H9 (cell line): ENCODE measurements around the gene TBL3. TPM values are rescaled to one million over a fixed set of nuclear protein-coding genes. Genes with fewer than 3 reads are reported as not detected.

ENCODE experiments used
- DNase-seq: peaks from one replicate; pipeline ENCODE4 v3.0.0-alpha.2; 2017
- H2AFZ ChIP-seq: one replicate; pipeline ENCODE4 v1.6.1; 2013; ENCODE audit warnings: mild to moderate bottlenecking, low read length, control low read depth, moderate library complexity
- H2AK5ac ChIP-seq: 2 replicates; pipeline ENCODE4 v1.6.1; 2013; ENCODE audit warnings: low read length, control low read depth, mixed read lengths; ENCODE audit not compliant: insufficient read length
- H2BK120ac ChIP-seq: one replicate; pipeline ENCODE4 v1.6.1; 2013; ENCODE audit warnings: low read depth, mild to moderate bottlenecking, low read length, control low read depth, inconsistent platforms; ENCODE audit not compliant: poor library complexity, severe bottlenecking
- H2BK12ac ChIP-seq: 2 replicates; pipeline ENCODE4 v1.6.1; 2013; ENCODE audit warnings: low read length, control low read depth, mixed read lengths, low read depth; ENCODE audit not compliant: insufficient read length
- H2BK15ac ChIP-seq: 2 replicates; pipeline ENCODE4 v1.6.1; 2013; ENCODE audit warnings: low read depth, low read length, control low read depth
- H2BK20ac ChIP-seq: one replicate; pipeline ENCODE4 v1.6.1; 2013; ENCODE audit warnings: low read depth, mild to moderate bottlenecking, low read length, control low read depth, inconsistent platforms; ENCODE audit not compliant: poor library complexity, severe bottlenecking
- H2BK5ac ChIP-seq: 2 replicates; pipeline ENCODE4 v1.6.1; 2013; ENCODE audit warnings: low read length, control low read depth, mixed read lengths; ENCODE audit not compliant: insufficient read length
- H3K14ac ChIP-seq: 2 replicates; pipeline ENCODE4 v1.6.1; 2013; ENCODE audit warnings: low read length, control low read depth; ENCODE audit not compliant: insufficient read depth
- H3K18ac ChIP-seq: 2 replicates; pipeline ENCODE4 v1.6.1; 2013; ENCODE audit warnings: low read depth, mild to moderate bottlenecking, mixed read lengths, low read length, control low read depth; ENCODE audit not compliant: insufficient read length
- H3K23ac ChIP-seq: 2 replicates; pipeline ENCODE4 v1.6.1; 2013; ENCODE audit warnings: low read length, control low read depth, mixed read lengths, low read depth; ENCODE audit not compliant: insufficient read length
- H3K23me2 ChIP-seq: 2 replicates; pipeline ENCODE4 v1.6.1; 2013; ENCODE audit warnings: low read depth, mild to moderate bottlenecking, mixed read lengths, low read length, control low read depth; ENCODE audit not compliant: insufficient read length, poor library complexity, severe bottlenecking
- H3K27ac ChIP-seq: 2 replicates; pipeline ENCODE4 v1.5.1; 2013; ENCODE audit warnings: low read length, control low read depth, mixed read lengths, low read depth; ENCODE audit not compliant: insufficient read length
- H3K27me3 ChIP-seq: 2 replicates; pipeline ENCODE4 v1.6.1; 2013; ENCODE audit warnings: low read length, control low read depth, inconsistent platforms; ENCODE audit not compliant: insufficient read depth
- H3K4ac ChIP-seq: 2 replicates; pipeline ENCODE4 v1.6.1; 2013; ENCODE audit warnings: low read depth, mild to moderate bottlenecking, control low read depth, inconsistent platforms, low read length, moderate library complexity
- H3K4me1 ChIP-seq: 2 replicates; pipeline ENCODE4 v1.6.1; 2013; ENCODE audit warnings: low read length, control low read depth, inconsistent platforms; ENCODE audit not compliant: insufficient read depth
- H3K4me2 ChIP-seq: 2 replicates; pipeline ENCODE4 v1.6.1; 2013; ENCODE audit warnings: low read length, control low read depth, mixed read lengths; ENCODE audit not compliant: insufficient read length, insufficient read depth
- H3K56ac ChIP-seq: 2 replicates; pipeline ENCODE4 v1.6.1; 2013; ENCODE audit warnings: low read depth, mild to moderate bottlenecking, mixed read lengths, low read length, control low read depth; ENCODE audit not compliant: insufficient read length
- H3K79me1 ChIP-seq: 2 replicates; pipeline ENCODE4 v1.6.1; 2013; ENCODE audit warnings: low read depth, mild to moderate bottlenecking, moderate library complexity, low read length, control low read depth, inconsistent platforms; ENCODE audit not compliant: insufficient read depth, poor library complexity, severe bottlenecking
- H3K79me2 ChIP-seq: 2 replicates; pipeline ENCODE4 v1.6.1; 2013; ENCODE audit warnings: low read length, control low read depth, inconsistent platforms; ENCODE audit not compliant: insufficient read depth
- H3K9ac ChIP-seq: 2 replicates; pipeline ENCODE4 v1.6.1; 2013; ENCODE audit warnings: low read length, control low read depth, mixed read lengths; ENCODE audit not compliant: insufficient read length; ENCODE audit errors: extremely low read depth
- H3K9me3 ChIP-seq: one replicate; pipeline ENCODE4 v1.6.1; 2013; ENCODE audit warnings: low read depth, low read length, inconsistent platforms; ENCODE audit not compliant: control insufficient read depth
- H3T11ph ChIP-seq: one replicate; pipeline ENCODE4 v1.6.1; 2013; ENCODE audit warnings: mild to moderate bottlenecking, low read length, control low read depth, inconsistent platforms
- H4K20me1 ChIP-seq: one replicate; pipeline ENCODE4 v1.6.1; 2013; ENCODE audit not compliant: control insufficient read depth, insufficient read length, insufficient read depth
- H4K5ac ChIP-seq: 2 replicates; pipeline ENCODE4 v1.6.1; 2013; ENCODE audit warnings: low read depth, mild to moderate bottlenecking, mixed read lengths, low read length, control low read depth; ENCODE audit not compliant: insufficient read length
- H4K8ac ChIP-seq: replicated peaks from 2 replicates; pipeline ENCODE4 v1.6.1; 2013; ENCODE audit warnings: low read length, control low read depth, mixed read lengths, low read depth; ENCODE audit not compliant: insufficient read length
- H4K91ac ChIP-seq: 2 replicates; pipeline ENCODE4 v1.6.1; 2013; ENCODE audit warnings: low read depth, mild to moderate bottlenecking, moderate library complexity, mixed read lengths, low read length, control low read depth; ENCODE audit not compliant: insufficient read length
- H3K27ac Mint-ChIP-seq, 3 experiments: 2 replicates in 2 of 3; 3 replicates in 1 of 3; pipeline ENCODE4 v1.8.0; 2020 to 2021; ENCODE audit warnings: mixed read lengths in 3 of 3, mild to moderate bottlenecking in 1 of 3, moderate library complexity in 1 of 3
- H3K27me3 Mint-ChIP-seq: 2 replicates; pipeline ENCODE4 v1.8.0; 2021; ENCODE audit warnings: low read depth, mild to moderate bottlenecking, moderate library complexity, mixed read lengths
- H3K36me3 Mint-ChIP-seq, 3 experiments: 2 replicates in 2 of 3; 3 replicates in 1 of 3; pipeline ENCODE4 v1.8.0; 2020 to 2021; ENCODE audit warnings: low read depth in 3 of 3, mixed read lengths in 3 of 3; ENCODE audit not compliant: insufficient read depth in 1 of 3
- H3K4me1 Mint-ChIP-seq, 2 experiments: 2 replicates each; pipeline ENCODE4 v1.8.0; 2020; ENCODE audit warnings: mixed read lengths in 2 of 2
- H3K4me3 Mint-ChIP-seq, 2 experiments: 2 replicates in 1 of 2; 3 replicates in 1 of 2; pipeline ENCODE4 v1.8.0; 2020 to 2021; ENCODE audit warnings: mild to moderate bottlenecking in 2 of 2, mixed read lengths in 2 of 2, moderate library complexity in 1 of 2
- H3K9me3 Mint-ChIP-seq, 2 experiments: 2 replicates in 1 of 2; 3 replicates in 1 of 2; pipeline ENCODE4 v1.8.0; 2020; ENCODE audit warnings: mild to moderate bottlenecking in 2 of 2, mixed read lengths in 2 of 2, moderate library complexity in 1 of 2
- CTCF ChIP-seq: fragments of 200-600 bp; sonication (generic); conservative IDR thresholded peaks from 3 replicates; pipeline ENCODE4 v1.8.0; 2021; ENCODE audit warnings: antibody characterized with exemption, mild to moderate bottlenecking
- WGBS: extraction: QIAGEN DNeasy Blood & Tissue Kit; methylation state at CpG from one replicate; pipeline ENCODE4 v1.1.7; 2013; ENCODE audit warnings: missing lambda C conversion rate, low lambda C conversion rate, mixed read lengths; ENCODE audit not compliant: insufficient read length; ENCODE audit errors: extremely low coverage; 5-methylcytosine and 5-hydroxymethylcytosine counted together
- total RNA-seq: library from RNA; stranded (reverse); gene quantifications from 2 replicates; pipeline ENCODE4 v1.2.1, GENCODE V29; 2021

TBL3 gene
- total RNA-seq, 1 experiment from 2014 or later: 54.0 TPM

DNA sequence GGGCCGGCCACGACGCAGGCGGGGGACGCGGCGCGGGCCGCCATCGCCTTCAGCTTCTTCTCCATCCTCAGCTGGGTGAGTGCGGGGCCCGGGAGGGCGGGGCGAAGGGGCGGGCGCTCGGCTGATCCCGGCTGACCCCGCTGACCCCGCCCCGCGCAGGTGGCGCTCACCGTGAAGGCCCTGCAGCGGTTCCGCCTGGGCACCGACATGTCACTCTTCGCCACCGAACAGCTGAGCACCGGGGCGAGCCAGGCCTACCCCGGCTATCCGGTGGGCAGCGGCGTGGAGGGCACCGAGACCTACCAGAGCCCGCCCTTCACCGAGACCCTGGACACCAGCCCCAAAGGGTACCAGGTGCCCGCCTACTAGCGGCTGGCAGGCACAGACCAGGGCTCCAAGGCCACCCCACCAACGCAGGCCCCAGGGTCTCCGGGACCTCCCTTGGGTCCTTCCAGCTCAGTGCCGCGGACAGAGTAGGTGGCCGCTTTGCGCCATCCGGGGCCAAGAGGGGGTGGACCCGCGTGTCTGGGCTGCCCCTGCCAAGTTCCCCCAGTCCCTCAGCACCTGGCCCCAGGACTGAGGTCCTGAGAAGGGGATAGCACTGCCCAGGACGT, 21.0 kb downstream of the TBL3 start:
- no peak overlapping the region for H2BK12ac ChIP-seq
- peak overlapping the region; percentile 82 for H3K14ac ChIP-seq
- no peak overlapping the region for H4K91ac ChIP-seq
- no peaks in the 10 kb centered on the region for H4K20me1 ChIP-seq
- no peak overlapping the region for H2AK5ac ChIP-seq
- H2BK5ac ChIP-seq: no peak overlapping the region
- H3K4ac ChIP-seq: no peak overlapping the region; the same call in 1 of the 2 replicates
- H3K27me3 Mint-ChIP-seq: peaks cover 39% of the 10 kb centered on the region
- H3K23me2 ChIP-seq: peaks cover 18% of the 10 kb centered on the region
- peak overlapping the region; percentile 35 for H3K4me2 ChIP-seq
- H3K4me3 Mint-ChIP-seq: peak overlapping the region in 1 of 2 experiments; percentile 68; a peak in 3 of 5 replicates
- no peak overlapping the region for H2BK20ac ChIP-seq
- peaks cover 0 to 8% (median 7%) of the 10 kb centered on the region in 3 experiments; a peak in 4 of 7 replicates for H3K36me3 Mint-ChIP-seq
- no peak overlapping the region for H3T11ph ChIP-seq
- no peaks in the 10 kb centered on the region for H3K79me1 ChIP-seq
- no peak overlapping the region for H4K5ac ChIP-seq
- no peaks in the 10 kb centered on the region; a peak in 1 of 5 replicates for H3K9me3 Mint-ChIP-seq
- no peak for TF ChIP-seq CTCF
- no peak overlapping the region for H3K27ac ChIP-seq
- H4K8ac ChIP-seq: no peak overlapping the region
- no peak overlapping the region for H3K23ac ChIP-seq
- peak; percentile 83 for DNase-seq
- H3K27me3 ChIP-seq: peaks cover 15% of the 10 kb centered on the region; the same call in 1 of the 2 replicates
- WGBS: no CpG with 5 or more reads among the region's 50 CpGs
- no peak overlapping the region for H2BK15ac ChIP-seq
- no peak overlapping the region for H3K9ac ChIP-seq
- H3K27ac Mint-ChIP-seq: no peak overlapping the region
- H3K9me3 ChIP-seq: no peaks in the 10 kb centered on the region
- H3K18ac ChIP-seq: peak overlapping the region; percentile 85
- H2AFZ ChIP-seq: no peak overlapping the region
- no peaks in the 10 kb centered on the region for H3K79me2 ChIP-seq
- H2BK120ac ChIP-seq: no peak overlapping the region
- peaks cover 16 to 20% of the 10 kb centered on the region in 2 experiments for H3K4me1 Mint-ChIP-seq
- H3K4me1 ChIP-seq: no peaks in the 10 kb centered on the region; the same call in 1 of the 2 replicates
- H3K56ac ChIP-seq: no peak overlapping the region
